Suprapubic skin (tissue), 4 donors: ENCODE measurements around the gene MYO7B. TPM values are rescaled to one million over a fixed set of nuclear protein-coding genes. Genes with fewer than 3 reads are reported as not detected.
A peak's percentile ranks its signal among the peaks of the same experiment; 100 is the strongest.

Experiments used
- DNase-seq, 2 donors: peaks; one replicate each; pipeline ENCODE4 v3.0.0-alpha.2; 2019; ENCODE audit warnings: low spot score in 2 of 2
- H3K27ac ChIP-seq: fragments of 200-600 bp; sonication (generic); one replicate; pipeline ENCODE4 v1.5.1; 2019
- H3K27me3 ChIP-seq: fragments of 200-600 bp; sonication (generic); one replicate; pipeline ENCODE4 v1.5.1; 2019
- H3K36me3 ChIP-seq: fragments of 200-600 bp; sonication (generic); one replicate; pipeline ENCODE4 v1.5.1; 2019
- H3K4me1 ChIP-seq: fragments of 200-600 bp; sonication (generic); one replicate; pipeline ENCODE4 v1.5.1; 2019
- H3K4me3 ChIP-seq: fragments of 200-600 bp; sonication (generic); one replicate; pipeline ENCODE4 v1.5.1; 2019; ENCODE audit warnings: mild to moderate bottlenecking
- H3K9me3 ChIP-seq: fragments of 200-600 bp; sonication (generic); one replicate; pipeline ENCODE4 v1.5.1; 2019
- EP300 ChIP-seq: sonication (generic); formaldehyde crosslinking; IDR thresholded peaks from one replicate; pipeline ENCODE4 v1.6.1; 2017; ENCODE audit warnings: antibody characterized with exemption
- POLR2A ChIP-seq, 2 donors: fragments of 450-650 bp; IDR thresholded peaks; one replicate each; pipeline ENCODE4 v1.6.1; 2017; ENCODE audit warnings: antibody characterized with exemption in 2 of 2, mild to moderate bottlenecking in 2 of 2, moderate library complexity in 2 of 2
- POLR2AphosphoS5 ChIP-seq, 3 donors: sonication (generic); formaldehyde crosslinking; IDR thresholded peaks; one replicate each; pipeline ENCODE4 v1.6.1; 2017; ENCODE audit warnings: antibody characterized with exemption in 3 of 3
- WGBS: methylation state at CpG from one replicate; pipeline ENCODE4 v1.1.5; 2018; 5-methylcytosine and 5-hydroxymethylcytosine counted together
- total RNA-seq, 4 donors: library from RNA; depleted of rRNA; stranded (reverse); fragments of >200 nt; gene quantifications; one replicate each; pipeline ENCODE4 v1.1.0, GENCODE V29; 2016
- TF ChIP-seq, protein P1 (sequence below), 2 donors: fragments of 200-600 bp in 1 of 2; fragments of 450-650 bp in 1 of 2; sonication (generic) in 1 of 2; IDR thresholded peaks; one replicate each; pipeline ENCODE4 v1.5.1; 2016 to 2019; ENCODE audit warnings: antibody characterized with exemption in 2 of 2, mild to moderate bottlenecking in 1 of 2, moderate library complexity in 1 of 2

The MYO7B gene
- total RNA-seq, 4 donors from 2014 or later = 0.72 to 4.7 (median 3.6) TPM

GRCh38 chr2:127644066-127645025 is 108.9 kb downstream of the MYO7B start:
- H3K4me3 ChIP-seq = no peak overlapping the region
- H3K27me3 ChIP-seq = no peaks in the 10 kb centered on the region
- 95% methylated on average over 12 of the region's 19 CpGs for WGBS
- DNase-seq = no peak
- H3K36me3 ChIP-seq = no peaks in the 10 kb centered on the region
- TF ChIP-seq POLR2AphosphoS5 (IDR thresholded peaks at IDR 0.05) = no peak
- no peak for TF ChIP-seq EP300
- TF ChIP-seq, protein P1, sequence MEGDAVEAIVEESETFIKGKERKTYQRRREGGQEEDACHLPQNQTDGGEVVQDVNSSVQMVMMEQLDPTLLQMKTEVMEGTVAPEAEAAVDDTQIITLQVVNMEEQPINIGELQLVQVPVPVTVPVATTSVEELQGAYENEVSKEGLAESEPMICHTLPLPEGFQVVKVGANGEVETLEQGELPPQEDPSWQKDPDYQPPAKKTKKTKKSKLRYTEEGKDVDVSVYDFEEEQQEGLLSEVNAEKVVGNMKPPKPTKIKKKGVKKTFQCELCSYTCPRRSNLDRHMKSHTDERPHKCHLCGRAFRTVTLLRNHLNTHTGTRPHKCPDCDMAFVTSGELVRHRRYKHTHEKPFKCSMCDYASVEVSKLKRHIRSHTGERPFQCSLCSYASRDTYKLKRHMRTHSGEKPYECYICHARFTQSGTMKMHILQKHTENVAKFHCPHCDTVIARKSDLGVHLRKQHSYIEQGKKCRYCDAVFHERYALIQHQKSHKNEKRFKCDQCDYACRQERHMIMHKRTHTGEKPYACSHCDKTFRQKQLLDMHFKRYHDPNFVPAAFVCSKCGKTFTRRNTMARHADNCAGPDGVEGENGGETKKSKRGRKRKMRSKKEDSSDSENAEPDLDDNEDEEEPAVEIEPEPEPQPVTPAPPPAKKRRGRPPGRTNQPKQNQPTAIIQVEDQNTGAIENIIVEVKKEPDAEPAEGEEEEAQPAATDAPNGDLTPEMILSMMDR (IDR thresholded peaks at IDR 0.05) = no peak
- no peak for TF ChIP-seq POLR2A (IDR thresholded peaks at IDR 0.05)
- H3K27ac ChIP-seq = no peak overlapping the region
- no peaks in the 10 kb centered on the region for H3K9me3 ChIP-seq
- H3K4me1 ChIP-seq = peaks cover 20% of the 10 kb centered on the region

GRCh38 chr2:127645026-127645394 is 109.5 kb downstream of the MYO7B start:
- no peaks in the 10 kb centered on the region for H3K9me3 ChIP-seq
- H3K4me1 ChIP-seq = peaks cover 27% of the 10 kb centered on the region
- no peak overlapping the region for H3K4me3 ChIP-seq
- no peak for DNase-seq
- no peaks in the 10 kb centered on the region for H3K36me3 ChIP-seq
- 65% methylated on average over 1 of the region's 1 CpG for WGBS
- H3K27ac ChIP-seq = no peak overlapping the region
- H3K27me3 ChIP-seq = no peaks in the 10 kb centered on the region
- TF ChIP-seq POLR2AphosphoS5 (IDR thresholded peaks at IDR 0.05) = no peak
- TF ChIP-seq, protein P1 (IDR thresholded peaks at IDR 0.05) = no peak
- TF ChIP-seq EP300 = no peak
- TF ChIP-seq POLR2A (IDR thresholded peaks at IDR 0.05) = no peak

- Histone ChIP-seq H3K36me3 (no peaks in the 10 kb centered on the region), H3K4me3 (no peak within 1 kb of the TSS), H3K4me1 (peaks cover 33% of the 10 kb centered on the region), H3K27ac (peak within 1 kb of the TSS; percentile 27), H3K9me3 (no peaks in the 10 kb centered on the region), H3K27me3 (no peaks in the 10 kb centered on the region)
- DNase-seq = no peak
- 87% methylated on average over 27 of the region's 37 CpGs for WGBS
- TF ChIP-seq EP300 (no peak), POLR2A (IDR thresholded peaks at IDR 0.05) (no peak), POLR2AphosphoS5 (IDR thresholded peaks at IDR 0.05) (no peak)
- TF ChIP-seq, protein P1 (IDR thresholded peaks at IDR 0.05) = no peak
Observed at GRCh38 chr2:127645395-127646291, 110.2 kb downstream of the MYO7B start, which contains the start of gene GPR17. Gene GPR17 (plus strand): TSS chr2:127646153. CDS start chr2:127650736, 4,583 bp downstream.

DNA sequence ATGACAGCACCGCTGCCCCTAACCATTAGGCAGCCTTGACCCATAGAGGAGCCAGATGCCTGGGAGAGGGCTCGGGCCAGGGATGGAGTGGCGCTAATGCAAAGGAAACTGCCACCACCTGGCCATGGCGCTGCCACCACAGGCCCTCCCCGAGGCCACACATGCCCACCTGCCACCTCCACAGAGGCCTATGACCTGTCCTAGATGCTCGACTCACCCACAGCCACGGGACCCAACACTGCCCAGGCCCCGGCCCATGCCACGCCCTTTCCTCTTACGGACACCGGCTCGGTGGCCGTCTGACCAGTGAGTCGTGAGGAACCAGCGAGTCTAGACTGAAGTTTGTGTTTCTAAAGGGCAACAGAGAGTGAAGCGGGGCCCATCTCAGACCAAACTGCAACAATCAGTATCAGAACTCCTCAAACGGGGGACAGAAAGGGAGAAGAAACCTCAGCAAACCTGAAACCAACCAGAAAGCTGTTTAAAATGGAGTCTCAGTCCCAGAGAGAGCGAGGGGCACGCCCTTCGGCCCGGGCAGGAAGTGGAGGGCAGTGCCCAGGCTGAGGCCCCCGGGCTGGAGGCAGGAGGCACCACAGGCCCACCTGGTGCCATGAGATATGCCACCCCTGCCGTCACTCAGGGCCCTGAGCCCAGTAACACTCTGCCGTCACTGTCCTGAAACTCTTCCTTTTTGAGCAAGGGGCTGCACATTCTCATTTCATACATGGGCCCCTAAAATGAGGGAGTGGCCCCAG is 111.2 kb downstream of the MYO7B start:
- H3K27me3 ChIP-seq = no peaks in the 10 kb centered on the region
- 75% methylated on average over 15 of the region's 24 CpGs for WGBS

More for the DNA sequence above, 111.2 kb downstream of the MYO7B start:
- H3K4me1 ChIP-seq = peaks cover 39% of the 10 kb centered on the region
- TF ChIP-seq EP300 = no peak
- TF ChIP-seq POLR2A (IDR thresholded peaks at IDR 0.05) = no peak
- TF ChIP-seq, protein P1 (IDR thresholded peaks at IDR 0.05) = no peak
- no peak for TF ChIP-seq POLR2AphosphoS5 (IDR thresholded peaks at IDR 0.05)
- H3K4me3 ChIP-seq = no peak overlapping the region
- H3K36me3 ChIP-seq = no peaks in the 10 kb centered on the region
- DNase-seq = no peak
- H3K27ac ChIP-seq = peak overlapping the region; percentile 27
- H3K9me3 ChIP-seq = no peaks in the 10 kb centered on the region
